ENCODE results near the gene KIF16B. TPM values are rescaled to one million over a fixed set of nuclear protein-coding genes. Genes with fewer than 3 reads are reported as not detected.

KIF16B gene
- total RNA-seq, 1 experiment from 2014 or later = 16.6 TPM

DNA sequence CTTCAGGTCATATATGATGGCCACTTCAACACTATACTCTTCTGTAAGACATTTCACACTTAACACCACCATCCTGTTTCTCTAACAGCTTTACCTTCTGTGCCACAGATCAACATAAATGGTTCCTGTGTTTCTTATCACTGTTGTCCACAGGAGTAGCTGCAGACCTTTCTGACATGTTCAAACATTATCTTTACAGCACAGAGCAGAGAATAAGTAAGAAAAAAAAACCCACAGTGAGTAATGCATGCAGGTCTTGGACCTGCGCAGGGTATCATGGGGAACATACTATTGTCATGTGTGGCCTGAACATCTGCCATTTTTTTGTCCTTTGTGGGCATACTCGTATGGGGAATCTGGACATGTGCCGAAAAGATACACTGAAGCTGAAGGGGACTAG lies 161.9 kb downstream of the KIF16B start:
- Histone ChIP-seq H3K27me3 (ENCODE audit: control insufficient read depth, insufficient read depth, low read length) (no peaks in the 10 kb centered on the region), H3K27ac (ENCODE audit: low read length) (no peak overlapping the region), H3K4me3 (ENCODE audit: low read depth in 2 of 2, low read length in 2 of 2) (no peak overlapping the region), H3K36me3 (ENCODE audit: control insufficient read depth, insufficient read depth, low read length) (no peaks in the 10 kb centered on the region), H3K9me3 (ENCODE audit: control insufficient read depth, insufficient read depth, low read depth, low read length) (no peaks in the 10 kb centered on the region), H3K4me1 (ENCODE audit: control insufficient read depth, insufficient read depth, low read length) (no peaks in the 10 kb centered on the region)
- BruUV-seq (replicated peaks) = no TSS peak
- intact Hi-C loops (cut with micrococcal nuclease; ENCODE audit: unreplicated experiment) (no loop called here), in situ Hi-C loops (cut with HindIII; ENCODE audit: low pct_unique_long_range_greater_than_20kb, low sequenced_read_pairs) (no loop called here)
- ATAC-seq (no peak), DNase-seq (ENCODE audit: low read depth, low spot score) (no peak)
- no peak for TF ChIP-seq POLR2AphosphoS5 (IDR thresholded peaks at IDR 0.05; ENCODE audit: low read depth, low read length)
- TF ChIP-seq, protein P1, sequence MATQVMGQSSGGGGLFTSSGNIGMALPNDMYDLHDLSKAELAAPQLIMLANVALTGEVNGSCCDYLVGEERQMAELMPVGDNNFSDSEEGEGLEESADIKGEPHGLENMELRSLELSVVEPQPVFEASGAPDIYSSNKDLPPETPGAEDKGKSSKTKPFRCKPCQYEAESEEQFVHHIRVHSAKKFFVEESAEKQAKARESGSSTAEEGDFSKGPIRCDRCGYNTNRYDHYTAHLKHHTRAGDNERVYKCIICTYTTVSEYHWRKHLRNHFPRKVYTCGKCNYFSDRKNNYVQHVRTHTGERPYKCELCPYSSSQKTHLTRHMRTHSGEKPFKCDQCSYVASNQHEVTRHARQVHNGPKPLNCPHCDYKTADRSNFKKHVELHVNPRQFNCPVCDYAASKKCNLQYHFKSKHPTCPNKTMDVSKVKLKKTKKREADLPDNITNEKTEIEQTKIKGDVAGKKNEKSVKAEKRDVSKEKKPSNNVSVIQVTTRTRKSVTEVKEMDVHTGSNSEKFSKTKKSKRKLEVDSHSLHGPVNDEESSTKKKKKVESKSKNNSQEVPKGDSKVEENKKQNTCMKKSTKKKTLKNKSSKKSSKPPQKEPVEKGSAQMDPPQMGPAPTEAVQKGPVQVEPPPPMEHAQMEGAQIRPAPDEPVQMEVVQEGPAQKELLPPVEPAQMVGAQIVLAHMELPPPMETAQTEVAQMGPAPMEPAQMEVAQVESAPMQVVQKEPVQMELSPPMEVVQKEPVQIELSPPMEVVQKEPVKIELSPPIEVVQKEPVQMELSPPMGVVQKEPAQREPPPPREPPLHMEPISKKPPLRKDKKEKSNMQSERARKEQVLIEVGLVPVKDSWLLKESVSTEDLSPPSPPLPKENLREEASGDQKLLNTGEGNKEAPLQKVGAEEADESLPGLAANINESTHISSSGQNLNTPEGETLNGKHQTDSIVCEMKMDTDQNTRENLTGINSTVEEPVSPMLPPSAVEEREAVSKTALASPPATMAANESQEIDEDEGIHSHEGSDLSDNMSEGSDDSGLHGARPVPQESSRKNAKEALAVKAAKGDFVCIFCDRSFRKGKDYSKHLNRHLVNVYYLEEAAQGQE (IDR thresholded peaks at IDR 0.05; ENCODE audit: insufficient read depth in 1 of 2, low read depth in 2 of 2, low read length in 1 of 2) = no peak
- TF ChIP-seq CTCF (IDR thresholded peaks at IDR 0.05) = no peak
- no peak for TF ChIP-seq SIN3A (IDR thresholded peaks at IDR 0.05; ENCODE audit: borderline replicate concordance, insufficient read depth, low read depth, low read length)
- TF ChIP-seq TCF7L2 (IDR thresholded peaks at IDR 0.05; ENCODE audit: low read depth, low read length) = no peak
- CTCF ChIA-PET = no interaction called here
- POLR2A ChIA-PET = no interaction called here

GRCh38 chr20:16410626-16411025 lies 162.6 kb downstream of the KIF16B start:
- no TSS peak for BruUV-seq (replicated peaks)
- ATAC-seq (no peak), DNase-seq (ENCODE audit: low read depth, low spot score) (no peak)
- Histone ChIP-seq H3K27me3 (ENCODE audit: control insufficient read depth, insufficient read depth, low read length) (no peaks in the 10 kb centered on the region), H3K4me3 (ENCODE audit: low read depth in 2 of 2, low read length in 2 of 2) (no peak overlapping the region), H3K9me3 (ENCODE audit: control insufficient read depth, insufficient read depth, low read depth, low read length) (no peaks in the 10 kb centered on the region), H3K27ac (ENCODE audit: low read length) (no peak overlapping the region), H3K4me1 (ENCODE audit: control insufficient read depth, insufficient read depth, low read length) (no peaks in the 10 kb centered on the region), H3K36me3 (ENCODE audit: control insufficient read depth, insufficient read depth, low read length) (0 out of 2 replicates have a peak, but pooled peaks cover 2% of the 10 kb centered on the region)
- POLR2A ChIA-PET = interaction anchor here (0.6 kb wide), 1 partner anchor 129 kb away, joined by 3 read pairs; no protein-coding TSS in a partner anchor
- CTCF ChIA-PET = no interaction called here
- in situ Hi-C loops (cut with HindIII; ENCODE audit: low pct_unique_long_range_greater_than_20kb, low sequenced_read_pairs) (no loop called here), intact Hi-C loops (cut with micrococcal nuclease; ENCODE audit: unreplicated experiment) (no loop called here)
- TF ChIP-seq POLR2AphosphoS5 (IDR thresholded peaks at IDR 0.05; ENCODE audit: low read depth, low read length) = no peak
- TF ChIP-seq, protein P1 (IDR thresholded peaks at IDR 0.05; ENCODE audit: insufficient read depth in 1 of 2, low read depth in 2 of 2, low read length in 1 of 2) = no peak
- TF ChIP-seq CTCF (IDR thresholded peaks at IDR 0.05) = no peak
- no peak for TF ChIP-seq SIN3A (IDR thresholded peaks at IDR 0.05; ENCODE audit: borderline replicate concordance, insufficient read depth, low read depth, low read length)
- no peak for TF ChIP-seq TCF7L2 (IDR thresholded peaks at IDR 0.05; ENCODE audit: low read depth, low read length)
